IPS-20b (cell line): ENCODE data around the gene AOX1.
A peak's percentile ranks its signal among the peaks of the same experiment; 100 is the strongest.

ENCODE experiments used
- H3K27ac ChIP-seq: one replicate; pipeline ENCODE4 v1.5.1; 2013; ENCODE audit warnings: low read length
- H3K27me3 ChIP-seq: 2 replicates; pipeline ENCODE4 v1.6.1; 2013; ENCODE audit warnings: mild to moderate bottlenecking, low read length, inconsistent platforms; ENCODE audit not compliant: insufficient read depth
- H3K36me3 ChIP-seq: 2 replicates; pipeline ENCODE4 v1.6.1; 2013; ENCODE audit warnings: low read depth, mild to moderate bottlenecking, inconsistent platforms, low read length, moderate library complexity; ENCODE audit not compliant: insufficient read depth
- H3K4me1 ChIP-seq: 2 replicates; pipeline ENCODE4 v1.6.1; 2013; ENCODE audit warnings: mild to moderate bottlenecking, control low read depth, inconsistent platforms, low read length, moderate library complexity; ENCODE audit not compliant: insufficient read depth
- H3K4me3 ChIP-seq: 2 replicates; pipeline ENCODE4 v1.5.1; 2013; ENCODE audit warnings: mild to moderate bottlenecking, low read length, inconsistent platforms
- H3K9ac ChIP-seq: 2 replicates; pipeline ENCODE4 v1.6.1; 2013; ENCODE audit warnings: low read depth, mild to moderate bottlenecking, inconsistent platforms, low read length, moderate library complexity
- H3K9me3 ChIP-seq: 2 replicates; pipeline ENCODE4 v1.6.1; 2013; ENCODE audit warnings: mild to moderate bottlenecking, low read depth, low read length, inconsistent platforms; ENCODE audit not compliant: insufficient read depth

Gene AOX1

DNA sequence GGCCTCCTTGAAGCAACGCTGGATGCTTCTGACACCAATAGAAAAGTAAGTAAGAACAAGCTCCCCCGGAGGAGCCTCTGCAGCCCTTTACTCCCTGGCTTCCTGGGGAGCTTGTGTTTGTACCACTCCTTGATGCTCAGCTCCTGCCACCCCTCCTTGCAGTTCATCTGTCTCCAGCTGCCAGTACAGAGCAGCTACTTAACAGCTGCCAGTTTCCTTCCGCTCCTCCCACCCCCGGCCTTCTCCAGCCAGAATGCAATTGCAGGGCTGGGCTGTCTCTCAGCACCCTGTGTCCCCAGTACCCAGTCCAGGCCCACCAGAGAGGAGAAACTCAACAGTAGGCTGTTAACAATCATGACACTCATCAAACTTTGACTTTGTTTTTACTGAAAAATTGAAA is 109.4 kb downstream of the AOX1 start:
- H3K9me3 ChIP-seq, result no peaks in the 10 kb centered on the region
- no peaks in the 10 kb centered on the region; the same call in 1 of the 2 replicates for H3K4me1 ChIP-seq
- H3K27me3 ChIP-seq, result no peaks in the 10 kb centered on the region
- no peak overlapping the region for H3K27ac ChIP-seq
- no peaks in the 10 kb centered on the region for H3K36me3 ChIP-seq
- no peak overlapping the region for H3K9ac ChIP-seq
- H3K4me3 ChIP-seq, result no peak overlapping the region

DNA sequence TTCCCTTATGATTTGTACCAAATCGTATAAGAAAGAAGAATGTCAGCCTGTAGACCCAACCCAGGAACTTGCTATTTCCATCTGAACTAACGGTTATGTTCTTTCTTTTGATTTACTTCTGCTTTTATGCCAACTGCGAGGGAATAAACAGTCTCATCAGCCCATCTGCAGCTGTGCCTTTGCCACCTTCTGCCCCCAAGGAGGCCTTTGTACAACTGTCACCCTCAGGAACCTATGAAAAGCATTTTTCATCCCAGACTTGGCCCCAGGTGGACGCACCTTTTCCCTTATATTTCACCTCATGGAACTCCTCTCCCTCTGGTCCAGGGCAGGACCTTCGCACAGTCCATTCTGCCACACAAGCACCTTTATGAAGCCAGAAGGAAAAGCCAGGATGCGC is 109.8 kb downstream of the AOX1 start:
- H3K27ac ChIP-seq, result no peak overlapping the region
- H3K4me1 ChIP-seq, result no peaks in the 10 kb centered on the region; the same call in 1 of the 2 replicates

DNA sequence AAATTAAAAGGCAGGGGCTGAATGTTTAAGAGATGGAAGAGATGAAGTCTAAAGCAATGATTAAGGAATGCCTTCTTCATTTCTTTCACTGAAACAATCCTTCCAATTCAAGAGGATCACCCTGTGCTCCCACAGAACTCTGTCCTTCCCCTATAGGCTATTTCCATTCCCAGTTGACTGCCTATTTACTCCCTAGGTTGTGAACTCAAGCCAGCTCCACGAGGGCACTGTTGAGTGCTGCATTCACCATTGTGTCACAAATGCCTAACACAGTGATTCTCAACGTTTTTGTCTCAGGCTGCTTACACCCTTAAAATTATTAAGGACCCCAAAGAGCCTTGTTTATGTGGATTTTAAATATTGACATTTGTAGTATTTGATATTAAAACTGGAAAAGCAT is 112.4 kb downstream of the AOX1 start:
- H3K4me3 ChIP-seq, result no peak overlapping the region
- H3K9ac ChIP-seq, result no peak overlapping the region
- no peak overlapping the region for H3K27ac ChIP-seq

More for the DNA sequence above, 109.8 kb downstream of the AOX1 start:
- Histone ChIP-seq H3K4me3 (no peak overlapping the region), H3K27me3 (no peaks in the 10 kb centered on the region), H3K9ac (no peak overlapping the region), H3K36me3 (no peaks in the 10 kb centered on the region), H3K9me3 (no peaks in the 10 kb centered on the region)

DNA sequence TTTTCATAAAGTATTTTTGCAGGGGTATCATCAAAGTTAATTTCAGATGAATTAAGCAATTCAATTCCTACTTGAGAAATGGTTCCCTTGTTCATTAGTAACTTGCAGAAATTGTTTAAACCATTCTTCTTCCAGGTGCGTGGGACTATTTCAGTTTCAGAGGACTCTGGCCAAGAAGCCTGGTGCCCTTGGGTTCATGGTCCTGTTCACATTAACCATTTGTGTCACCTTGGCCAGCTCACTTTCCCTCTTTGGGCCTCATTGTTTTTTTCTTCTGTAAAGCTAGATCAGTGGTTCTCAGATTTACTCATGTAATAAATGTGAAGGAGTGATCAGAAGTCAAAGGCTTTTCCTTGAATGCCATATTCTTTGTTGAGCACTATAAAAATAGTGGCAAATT is 113.5 kb downstream of the AOX1 start:
- Histone ChIP-seq H3K9ac (no peak overlapping the region), H3K36me3 (no peaks in the 10 kb centered on the region), H3K9me3 (no peaks in the 10 kb centered on the region), H3K4me1 (no peaks in the 10 kb centered on the region; the same call in 1 of the 2 replicates), H3K4me3 (no peak overlapping the region), H3K27me3 (no peaks in the 10 kb centered on the region), H3K27ac (no peak overlapping the region)

More for the DNA sequence above, 112.4 kb downstream of the AOX1 start:
- no peaks in the 10 kb centered on the region for H3K36me3 ChIP-seq
- H3K27me3 ChIP-seq, result no peaks in the 10 kb centered on the region
- no peaks in the 10 kb centered on the region; the same call in 1 of the 2 replicates for H3K4me1 ChIP-seq
- H3K9me3 ChIP-seq, result no peaks in the 10 kb centered on the region

DNA sequence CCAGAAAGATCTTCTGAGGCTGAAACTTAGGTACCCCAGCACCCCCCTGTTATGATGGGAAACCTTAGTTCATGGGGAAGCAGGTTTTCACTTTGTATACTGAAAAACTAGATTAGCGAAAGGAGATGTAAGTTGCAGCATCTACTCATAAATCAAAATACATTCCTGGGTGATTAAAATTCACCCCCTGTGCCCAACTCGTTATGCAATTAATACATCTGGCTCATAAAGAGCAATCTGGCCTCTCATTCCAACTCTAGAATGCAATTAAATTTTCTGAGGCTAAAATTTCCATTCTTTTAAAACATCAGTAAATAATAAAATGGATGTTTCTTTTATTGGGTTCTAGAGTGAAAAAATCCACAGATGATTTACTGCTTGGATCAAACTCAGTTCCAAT is 115.0 kb downstream of the AOX1 start:
- no peak overlapping the region for H3K4me3 ChIP-seq
- H3K27ac ChIP-seq, result no peak overlapping the region
- H3K36me3 ChIP-seq, result no peaks in the 10 kb centered on the region
- H3K27me3 ChIP-seq, result no peaks in the 10 kb centered on the region
- H3K4me1 ChIP-seq, result no peaks in the 10 kb centered on the region; the same call in 1 of the 2 replicates
- no peaks in the 10 kb centered on the region for H3K9me3 ChIP-seq
- no peak overlapping the region for H3K9ac ChIP-seq

DNA sequence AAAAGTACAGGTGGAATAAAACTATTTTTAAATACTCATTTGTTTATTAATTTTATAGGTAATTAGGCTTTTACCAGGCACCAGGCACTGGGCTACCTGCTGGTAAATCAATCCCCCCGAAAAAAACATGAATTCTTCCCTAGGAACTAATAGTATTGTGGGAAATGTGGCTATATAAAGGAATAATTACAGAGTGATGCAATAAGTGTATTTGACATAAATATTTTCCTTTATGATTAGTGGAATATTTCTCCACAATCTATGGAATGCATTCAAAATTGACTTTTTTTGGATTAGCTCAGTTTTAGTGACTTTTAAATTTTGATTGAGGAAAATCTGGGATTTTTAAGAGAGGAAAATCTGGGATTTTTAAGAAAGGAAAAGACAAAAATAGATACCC is 116.2 kb downstream of the AOX1 start:
- no peak overlapping the region for H3K4me3 ChIP-seq
- H3K27ac ChIP-seq, result no peak overlapping the region
- H3K4me1 ChIP-seq, result peaks cover 2% of the 10 kb centered on the region; the same call in 1 of the 2 replicates
- H3K9ac ChIP-seq, result no peak overlapping the region
- no peaks in the 10 kb centered on the region for H3K36me3 ChIP-seq
- no peaks in the 10 kb centered on the region for H3K27me3 ChIP-seq
- H3K9me3 ChIP-seq, result no peaks in the 10 kb centered on the region

DNA sequence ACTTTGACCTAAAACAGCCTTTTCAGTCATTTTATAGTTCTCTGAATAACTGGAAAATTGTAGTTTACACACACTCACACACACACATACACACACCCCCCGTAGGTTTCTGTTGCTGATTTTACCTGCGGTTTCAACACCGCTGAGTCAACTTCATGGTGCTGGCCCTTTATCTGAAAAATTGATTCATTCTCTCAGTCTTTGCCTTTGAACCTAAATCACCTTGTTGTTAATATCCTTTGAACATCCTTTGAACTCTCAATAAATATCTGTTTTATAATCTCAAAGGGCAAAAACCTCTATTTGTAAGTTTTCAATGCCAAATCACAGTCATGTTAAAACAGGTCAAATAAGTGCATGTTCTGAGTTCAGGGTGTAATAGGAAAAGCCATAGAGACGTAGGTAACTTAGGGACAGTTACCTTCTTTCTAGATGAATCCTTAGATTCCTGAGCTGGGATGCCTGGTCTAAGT is 116.9 kb downstream of the AOX1 start:
- Histone ChIP-seq H3K36me3 (no peaks in the 10 kb centered on the region), H3K9ac (no peak overlapping the region), H3K27ac (no peak overlapping the region), H3K27me3 (no peaks in the 10 kb centered on the region), H3K4me3 (no peak overlapping the region), H3K4me1 (peaks cover 2% of the 10 kb centered on the region; the same call in 1 of the 2 replicates), H3K9me3 (no peaks in the 10 kb centered on the region)

DNA sequence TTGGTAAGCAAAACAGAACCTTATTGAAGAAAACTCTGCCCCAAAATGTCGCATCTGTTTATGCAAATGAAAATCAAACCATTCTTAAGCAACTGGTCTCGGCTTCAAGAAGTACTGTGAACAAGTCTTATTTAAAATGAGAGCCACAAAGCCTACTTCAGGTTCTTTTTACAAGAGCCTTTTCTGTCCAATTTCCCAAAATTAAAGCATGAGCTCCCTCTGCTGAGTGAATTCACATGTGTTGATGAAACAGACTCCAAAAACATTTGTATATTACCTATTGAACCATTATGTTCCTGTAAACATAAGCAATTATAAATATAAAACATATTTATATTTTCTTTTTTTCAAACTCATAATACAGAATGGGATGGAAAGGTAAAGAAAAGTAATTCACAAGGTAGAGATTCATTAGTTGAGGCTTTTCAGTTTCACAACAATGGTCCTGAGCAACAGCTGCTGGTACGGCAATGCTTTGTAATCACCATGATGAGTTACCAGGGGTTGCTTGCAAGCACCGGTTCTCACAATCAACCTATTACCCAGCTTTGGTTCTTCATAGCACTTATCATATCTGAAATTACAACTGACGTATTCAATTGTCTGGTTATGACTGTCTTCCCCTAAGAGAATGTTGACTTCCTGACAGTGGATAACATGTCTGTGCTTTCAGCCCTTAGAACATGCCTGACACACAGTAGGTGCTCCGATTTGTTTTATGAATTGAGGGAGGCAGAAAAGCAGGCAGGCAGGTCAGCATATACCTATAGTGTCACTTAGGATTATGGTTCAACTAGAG is 117.5 kb downstream of the AOX1 start:
- Histone ChIP-seq H3K27me3 (no peaks in the 10 kb centered on the region), H3K4me3 (no peak overlapping the region), H3K36me3 (no peaks in the 10 kb centered on the region), H3K4me1 (peaks cover 2% of the 10 kb centered on the region; the same call in 1 of the 2 replicates), H3K27ac (no peak overlapping the region), H3K9me3 (no peaks in the 10 kb centered on the region), H3K9ac (no peak overlapping the region)

DNA sequence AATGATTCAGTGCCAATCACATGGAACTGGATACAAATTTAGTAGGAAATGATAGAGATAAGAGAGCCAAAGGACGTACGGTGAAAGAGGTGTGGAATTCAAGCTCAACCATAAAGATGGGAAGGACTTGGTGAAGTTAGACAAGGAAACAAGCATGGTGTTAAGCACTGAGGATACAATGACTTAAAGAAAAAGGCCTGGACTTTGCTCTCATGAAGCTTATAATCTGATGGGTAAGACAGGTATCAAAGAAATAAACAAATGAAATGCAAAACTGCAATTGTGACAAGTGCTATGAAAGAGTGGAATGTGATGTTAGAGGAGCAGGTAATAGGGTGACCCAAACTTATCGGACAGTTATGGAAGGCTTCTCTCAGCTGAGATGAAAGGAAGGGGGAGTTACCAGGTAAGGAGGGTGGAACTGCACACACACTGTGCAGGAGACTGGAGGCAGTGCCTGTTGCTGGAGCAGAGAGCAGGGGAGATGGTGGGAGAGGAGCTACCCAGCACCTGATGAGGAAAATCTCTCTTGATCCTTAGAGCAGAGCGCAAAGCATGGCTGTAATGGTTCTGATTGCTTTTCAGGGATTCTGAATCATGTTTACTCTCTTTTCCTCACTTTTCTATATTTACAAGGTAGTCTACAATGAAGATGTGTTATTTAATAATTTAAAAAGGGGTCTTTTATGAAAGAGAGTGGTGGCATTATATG is 118.3 kb downstream of the AOX1 start:
- Histone ChIP-seq H3K4me1 (peaks cover 2% of the 10 kb centered on the region; the same call in 1 of the 2 replicates), H3K36me3 (no peaks in the 10 kb centered on the region), H3K9me3 (no peaks in the 10 kb centered on the region), H3K4me3 (no peak overlapping the region), H3K27ac (no peak overlapping the region), H3K9ac (no peak overlapping the region), H3K27me3 (no peaks in the 10 kb centered on the region)

DNA sequence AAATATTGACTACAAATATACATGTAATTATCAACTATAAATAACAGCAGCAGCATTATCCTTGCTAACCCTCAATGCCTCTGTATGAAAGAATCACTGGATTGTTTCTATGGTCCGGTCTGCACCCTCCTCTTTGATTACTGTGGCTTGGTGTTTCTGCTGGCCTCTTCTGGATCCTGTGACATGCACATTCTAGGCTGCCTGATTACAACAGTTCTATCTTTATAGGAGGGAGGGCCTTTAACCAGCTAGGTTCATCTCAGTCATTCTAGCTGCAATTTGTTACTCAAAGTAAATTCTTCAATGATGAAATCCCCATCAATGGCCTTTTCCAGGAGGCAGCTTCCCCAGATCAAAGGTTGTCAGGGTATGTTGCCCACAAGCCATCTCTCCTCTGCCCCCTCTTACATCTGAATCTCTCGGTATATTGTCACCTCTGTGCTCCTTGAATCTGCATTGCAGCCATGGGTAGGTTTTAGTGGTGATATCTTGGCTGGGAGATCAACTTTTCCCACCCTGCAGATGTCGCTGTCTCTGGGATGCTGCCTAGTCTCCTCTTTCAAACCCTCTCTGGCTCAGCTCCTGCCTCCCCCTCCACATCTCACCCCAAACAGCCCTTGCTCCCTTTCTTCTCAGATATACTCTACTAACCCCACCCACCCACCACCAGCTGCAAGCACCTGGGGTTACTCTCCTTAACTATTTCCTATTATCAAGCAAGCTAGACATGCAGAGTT is 119.7 kb downstream of the AOX1 start:
- Histone ChIP-seq H3K4me1 (peaks cover 2% of the 10 kb centered on the region; the same call in 1 of the 2 replicates), H3K4me3 (no peak overlapping the region), H3K9ac (0 out of 2 replicates have a peak overlapping the region, but pooled peaks have one; percentile 16), H3K9me3 (no peaks in the 10 kb centered on the region), H3K27me3 (no peaks in the 10 kb centered on the region), H3K36me3 (no peaks in the 10 kb centered on the region), H3K27ac (no peak overlapping the region)

DNA sequence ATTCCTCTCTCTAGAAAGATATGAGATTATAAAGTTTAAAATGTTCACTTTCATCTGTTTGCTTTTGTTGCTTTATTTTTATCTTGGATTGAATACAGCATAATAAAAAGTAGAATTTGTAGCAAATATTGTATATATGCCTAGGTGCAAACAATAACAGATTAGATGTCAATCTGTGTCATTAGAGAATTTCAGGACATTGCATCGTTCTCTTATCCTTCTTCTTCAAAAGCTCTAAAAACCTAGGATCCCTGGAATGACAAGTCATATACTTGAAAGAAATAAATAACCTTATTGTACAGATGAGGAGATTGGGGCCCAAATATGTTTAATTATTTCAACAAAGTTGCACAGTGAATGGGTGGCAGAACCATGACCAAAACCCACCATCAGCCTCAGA is 123.1 kb downstream of the AOX1 start:
- Histone ChIP-seq H3K9ac (no peak overlapping the region), H3K4me1 (peaks cover 2% of the 10 kb centered on the region; the same call in 1 of the 2 replicates), H3K27me3 (no peaks in the 10 kb centered on the region), H3K27ac (no peak overlapping the region), H3K36me3 (no peaks in the 10 kb centered on the region), H3K4me3 (no peak overlapping the region), H3K9me3 (no peaks in the 10 kb centered on the region)
